HG03025 (cell line): ENCODE data around the gene TMCO4.
"Not testable (repeated sequence)": the region's sequence is repeated elsewhere in the genome, so short reads cannot be mapped to it uniquely, and the experiment has no call there.

Experiments used
- ATAC-seq: cut with Tn5 transposase; IDR thresholded peaks from one replicate; pipeline ENCODE4 v1.9.1; 2021; ENCODE audit warnings: mild to moderate bottlenecking, moderate library complexity; ENCODE audit not compliant: unreplicated experiment, low FRiP score

The TMCO4 gene

DNA sequence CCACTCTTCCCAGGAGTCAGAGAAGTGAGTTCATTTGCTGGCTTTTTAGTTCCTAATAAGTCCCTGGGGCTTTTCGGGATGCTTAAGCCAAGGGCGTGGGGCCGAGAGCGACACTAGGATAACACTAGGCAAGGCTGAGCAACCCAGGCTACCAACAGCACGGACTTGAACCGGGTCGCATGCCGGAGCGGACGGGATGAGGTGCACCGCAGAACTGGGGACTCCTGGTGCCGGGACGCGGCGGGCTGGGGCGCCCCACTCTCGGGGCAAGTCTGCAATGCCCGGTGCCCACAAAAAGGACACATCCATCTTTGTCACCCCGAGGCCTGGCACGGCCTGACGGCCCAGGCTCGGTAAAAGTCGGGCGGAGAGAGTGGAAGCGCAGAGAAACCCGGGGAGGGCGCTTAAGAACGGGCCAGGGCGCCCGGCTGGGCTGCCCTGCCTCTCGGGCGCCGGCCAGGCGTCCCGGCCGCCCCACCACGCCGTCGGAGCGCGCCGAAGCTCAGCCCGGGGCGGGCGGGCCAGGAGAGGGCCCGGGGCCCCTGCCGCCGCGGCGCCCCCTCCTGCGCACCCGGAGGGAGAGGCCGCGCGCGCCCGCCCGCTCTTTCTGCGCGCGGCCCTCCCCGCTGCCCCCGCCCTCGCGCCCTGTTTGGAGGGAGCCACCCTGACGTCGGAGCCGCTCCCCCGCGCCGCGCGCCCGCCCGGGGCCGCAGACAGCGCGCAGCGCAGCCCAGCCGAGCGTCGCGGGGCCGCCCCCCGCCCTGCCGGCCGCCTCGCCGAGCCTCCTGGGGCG is 155.9 kb downstream of the TMCO4 start, which contains the start of gene NBL1:
TSS of gene NBL1 (plus strand) at position 710 of the 793 bp plus-strand sequence. CDS start 10,720 bp downstream, outside the sequence.
- no peak for ATAC-seq

DNA sequence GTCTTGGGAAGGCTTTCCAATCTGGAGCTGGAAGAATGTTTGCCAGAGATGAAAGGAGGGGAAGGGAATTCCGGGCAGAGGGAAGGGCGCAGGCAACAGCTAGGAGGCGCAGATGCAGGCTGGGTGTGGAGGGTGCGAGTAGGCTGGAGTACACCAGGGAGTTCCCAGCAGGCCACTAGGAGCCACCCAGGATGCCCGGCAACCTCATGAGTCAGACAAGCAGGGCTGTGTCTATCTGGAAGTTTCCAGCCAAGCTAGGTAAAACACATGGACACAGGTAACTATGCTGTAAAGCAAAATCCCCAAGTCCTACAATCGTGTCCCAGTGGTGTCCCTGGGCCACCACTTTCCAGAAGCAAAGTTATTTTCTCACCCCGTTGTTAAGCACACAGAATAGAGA is 156.6 kb downstream of the TMCO4 start:
- ATAC-seq = no peak

DNA sequence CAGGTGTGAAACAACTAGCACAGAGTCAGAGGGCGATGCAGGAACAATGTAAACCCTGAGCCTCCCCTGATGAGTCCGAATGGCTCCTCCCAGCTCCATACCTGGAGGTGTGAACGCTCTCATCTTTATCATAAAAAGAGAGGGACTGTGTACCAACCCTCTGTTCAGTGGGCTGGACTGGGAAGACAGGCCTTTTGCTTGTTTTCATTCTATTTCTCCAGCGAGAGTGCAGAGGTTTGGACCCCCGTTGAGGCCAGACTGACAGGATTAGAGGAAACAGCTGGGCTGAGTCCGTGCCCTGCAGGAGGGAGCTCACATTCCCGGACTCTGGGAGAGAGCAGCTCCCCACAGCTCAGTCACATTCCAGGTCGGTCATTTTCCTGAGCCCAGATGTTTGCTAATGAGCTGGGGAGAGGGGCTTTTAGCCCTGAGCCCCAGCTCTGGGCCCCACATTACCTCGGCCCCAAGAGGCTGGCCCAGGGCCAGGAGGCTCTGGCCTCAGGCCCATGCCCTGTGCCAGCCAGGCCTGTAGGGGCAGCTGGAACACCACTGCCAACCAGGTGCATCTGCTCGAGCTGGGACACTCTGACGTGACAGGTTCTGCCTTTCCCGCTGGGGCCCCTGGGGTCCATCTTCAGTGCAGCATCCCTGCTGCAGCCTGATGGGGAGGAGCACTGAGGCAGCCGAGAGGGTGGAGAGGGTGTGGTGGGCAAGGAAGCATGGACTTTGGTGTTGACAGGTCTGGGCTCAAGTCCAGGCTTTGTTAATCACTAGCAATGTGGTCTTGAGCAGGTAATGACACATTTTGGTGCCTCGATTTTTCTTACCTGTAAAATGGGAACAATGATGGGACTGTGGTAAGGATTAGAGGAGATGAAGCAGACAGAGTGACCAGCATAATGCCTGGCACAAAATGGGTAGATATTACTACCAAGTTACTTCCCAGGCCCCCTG is 159.1 kb downstream of the TMCO4 start:
- ATAC-seq = no peak

DNA sequence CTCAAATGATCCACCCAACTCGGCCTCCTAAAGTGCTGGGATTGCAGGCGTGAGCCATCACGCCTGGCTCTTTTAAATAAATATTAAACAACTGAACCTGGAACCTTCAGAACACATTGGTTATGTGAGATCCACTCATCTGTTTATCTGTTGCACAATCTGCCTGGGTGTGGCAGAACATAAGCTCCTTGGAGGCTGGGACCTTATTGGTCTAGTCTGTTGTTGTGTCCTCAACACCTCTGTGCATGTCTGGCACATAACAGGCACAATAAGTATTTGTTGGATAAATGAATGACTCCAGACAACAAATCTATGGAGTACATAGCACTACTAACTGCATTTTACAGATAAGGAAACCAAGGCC is 159.7 kb downstream of the TMCO4 start:
- no peak for ATAC-seq

DNA sequence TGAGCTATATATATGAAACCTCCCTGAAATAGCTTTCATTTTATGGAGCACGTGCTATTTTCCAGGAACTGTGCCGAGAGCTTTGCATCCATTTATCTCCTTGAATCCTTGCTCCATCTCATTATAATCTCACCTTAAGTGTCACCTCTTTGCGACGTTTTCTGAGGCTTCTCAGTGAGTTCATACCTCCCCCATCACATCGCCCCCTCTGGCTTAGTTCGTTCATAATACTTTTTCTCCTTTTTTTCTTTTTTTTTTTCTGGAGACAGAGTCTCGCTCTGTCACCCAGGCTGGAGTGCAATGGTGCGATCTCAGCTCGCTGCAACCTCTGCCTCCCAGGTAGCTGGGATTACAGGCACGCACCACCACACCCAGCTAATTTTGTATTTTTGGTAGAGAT is 160.5 kb downstream of the TMCO4 start:
- ATAC-seq = not testable (repeated sequence)

DNA sequence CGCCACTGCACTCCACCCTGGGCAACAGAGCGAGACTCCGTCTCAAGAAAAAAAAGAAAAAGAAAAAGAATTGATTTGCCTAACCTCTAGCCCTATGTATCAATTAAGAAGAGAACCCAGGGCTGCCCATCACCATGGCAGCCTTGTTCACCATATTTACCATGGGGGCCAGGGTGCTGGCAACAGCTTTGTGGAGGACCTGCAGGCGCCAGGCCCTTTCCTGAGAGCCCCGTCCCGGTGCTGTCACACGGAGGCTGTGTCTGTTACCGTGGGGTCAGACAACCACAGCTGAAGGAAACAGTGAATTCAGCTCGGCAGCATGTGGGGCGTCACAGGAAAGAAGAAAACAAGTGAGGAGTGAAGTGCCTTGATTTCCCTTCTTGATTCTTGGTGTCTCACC is 162.1 kb downstream of the TMCO4 start:
- ATAC-seq = no peak

GRCh38 chr1:19636749-19637148 is 163.0 kb downstream of the TMCO4 start:
- not testable (repeated sequence) for ATAC-seq

GRCh38 chr1:19636065-19636464 is 163.7 kb downstream of the TMCO4 start:
- no peak for ATAC-seq

DNA sequence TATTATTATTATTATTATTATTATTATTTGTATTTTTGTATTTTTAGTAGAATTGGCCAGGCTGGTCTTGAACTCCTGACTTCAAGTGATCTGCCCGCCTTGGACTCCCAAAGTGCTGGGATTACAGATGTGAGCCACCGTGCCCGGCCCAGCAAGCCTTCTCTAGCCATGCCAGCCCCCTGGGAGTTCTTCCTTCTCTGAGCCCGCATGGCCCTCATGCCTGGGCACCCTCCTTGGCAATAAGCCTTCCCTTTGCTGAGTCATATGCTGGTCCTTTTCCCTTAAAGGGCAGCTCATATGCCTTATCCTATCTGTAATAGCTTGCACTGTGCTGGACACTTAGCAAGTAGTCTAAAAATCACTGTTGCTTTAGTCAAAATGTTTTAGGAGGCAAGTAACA is 164.1 kb downstream of the TMCO4 start:
- ATAC-seq = no peak

- ATAC-seq = not testable (repeated sequence)
These were observed 164.7 kb downstream of the TMCO4 start for GRCh38 chr1:19635064-19635463.

DNA sequence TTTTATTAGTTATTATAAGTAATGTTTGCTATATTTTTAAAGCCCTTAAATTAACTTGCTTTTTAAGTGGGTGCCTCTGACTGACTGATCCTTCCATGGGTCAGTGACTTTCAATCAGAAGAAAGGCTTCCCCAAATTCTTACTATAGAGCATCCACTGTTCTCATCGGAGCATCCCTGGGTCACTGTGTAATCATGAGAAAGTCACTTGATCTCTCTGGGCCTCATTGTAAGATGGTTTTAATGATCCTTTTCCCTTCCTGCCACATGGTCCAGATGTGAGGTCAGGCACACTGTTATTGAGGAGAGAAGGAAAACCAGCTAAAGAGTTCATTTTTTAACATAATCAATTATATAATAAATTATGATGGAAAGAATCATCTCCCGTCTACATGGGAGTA is 166.6 kb downstream of the TMCO4 start:
- ATAC-seq = no peak
